ENCODE data around the gene TRPM5. TPM values are rescaled to one million over a fixed set of nuclear protein-coding genes. Genes with fewer than 3 reads are reported as not detected.
"Not testable (repeated sequence)": the region's sequence is repeated elsewhere in the genome, so short reads cannot be mapped to it uniquely, and the experiment has no call there.

TRPM5 gene, protein sequence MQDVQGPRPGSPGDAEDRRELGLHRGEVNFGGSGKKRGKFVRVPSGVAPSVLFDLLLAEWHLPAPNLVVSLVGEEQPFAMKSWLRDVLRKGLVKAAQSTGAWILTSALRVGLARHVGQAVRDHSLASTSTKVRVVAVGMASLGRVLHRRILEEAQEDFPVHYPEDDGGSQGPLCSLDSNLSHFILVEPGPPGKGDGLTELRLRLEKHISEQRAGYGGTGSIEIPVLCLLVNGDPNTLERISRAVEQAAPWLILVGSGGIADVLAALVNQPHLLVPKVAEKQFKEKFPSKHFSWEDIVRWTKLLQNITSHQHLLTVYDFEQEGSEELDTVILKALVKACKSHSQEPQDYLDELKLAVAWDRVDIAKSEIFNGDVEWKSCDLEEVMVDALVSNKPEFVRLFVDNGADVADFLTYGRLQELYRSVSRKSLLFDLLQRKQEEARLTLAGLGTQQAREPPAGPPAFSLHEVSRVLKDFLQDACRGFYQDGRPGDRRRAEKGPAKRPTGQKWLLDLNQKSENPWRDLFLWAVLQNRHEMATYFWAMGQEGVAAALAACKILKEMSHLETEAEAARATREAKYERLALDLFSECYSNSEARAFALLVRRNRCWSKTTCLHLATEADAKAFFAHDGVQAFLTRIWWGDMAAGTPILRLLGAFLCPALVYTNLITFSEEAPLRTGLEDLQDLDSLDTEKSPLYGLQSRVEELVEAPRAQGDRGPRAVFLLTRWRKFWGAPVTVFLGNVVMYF (N-terminal part only)
- not detected for polyA plus RNA-seq

DNA sequence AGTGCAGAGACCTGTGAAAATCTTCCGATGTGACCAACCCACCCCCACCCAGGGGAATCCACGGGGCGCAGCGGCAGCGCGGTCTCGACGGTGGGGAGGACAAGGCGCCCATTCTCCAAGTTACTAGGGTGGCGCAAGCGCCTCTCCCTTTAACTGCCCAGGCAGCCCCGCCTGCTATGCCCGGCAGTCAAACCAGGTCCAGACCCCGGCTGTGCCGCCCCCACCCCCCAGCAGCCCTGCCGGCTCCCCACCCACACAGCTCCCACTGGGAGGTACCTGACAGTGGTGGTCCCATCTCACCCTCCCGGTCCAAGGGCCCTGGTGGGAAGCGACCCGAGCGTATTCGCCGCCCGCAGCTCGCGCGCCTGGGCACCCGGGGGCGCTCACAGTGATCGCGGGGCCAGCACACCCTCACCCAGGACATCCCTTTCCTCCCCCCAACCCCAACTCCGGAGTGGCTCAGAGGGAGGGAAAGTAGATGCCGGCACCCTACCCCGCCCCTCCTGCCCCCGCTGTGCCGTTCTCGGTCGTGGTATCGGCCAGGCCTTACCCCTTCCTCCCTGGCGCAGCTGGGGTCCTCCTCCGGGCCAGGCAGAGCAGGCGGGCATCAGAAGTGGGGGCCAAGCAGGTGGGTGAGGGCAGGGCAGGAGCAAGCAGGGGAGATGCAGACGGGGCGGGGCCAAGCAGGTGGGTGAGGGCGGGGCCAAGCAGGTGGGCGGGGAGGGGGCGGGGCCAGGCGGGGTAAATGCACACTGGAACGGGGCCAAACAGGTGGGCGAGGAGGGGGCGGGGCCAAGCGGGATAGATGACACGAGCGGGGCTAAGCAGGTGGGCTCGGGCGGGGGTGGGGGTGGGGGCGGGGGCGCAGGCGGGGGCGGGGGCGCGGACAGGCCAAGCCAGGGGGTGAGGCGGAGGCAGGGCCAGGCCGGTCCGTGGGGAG lies at the start of gene TRPM5:
TSS of gene TRPM5 (minus strand) at position 634 of the 940 bp plus-strand sequence. CDS start 21,478 bp downstream, outside the sequence.
- H3K27ac Mint-ChIP-seq, result peak within 1 kb of the TSS; percentile 13 to 90 (median 50)
- no peaks in the 10 kb centered on the region for H3K36me3 Mint-ChIP-seq
- no peaks in the 10 kb centered on the region for H3K27me3 Mint-ChIP-seq
- H3K4me3 Mint-ChIP-seq, result peak within 1 kb of the TSS; percentile 89 to 98 (median 96)
- H3K4me1 Mint-ChIP-seq, result peaks cover 11 to 13% (median 11%) of the 10 kb centered on the region in 3 donors
- peaks cover 0 to 5% (median 0%) of the 10 kb centered on the region in 3 donors for H3K9me3 Mint-ChIP-seq

DNA sequence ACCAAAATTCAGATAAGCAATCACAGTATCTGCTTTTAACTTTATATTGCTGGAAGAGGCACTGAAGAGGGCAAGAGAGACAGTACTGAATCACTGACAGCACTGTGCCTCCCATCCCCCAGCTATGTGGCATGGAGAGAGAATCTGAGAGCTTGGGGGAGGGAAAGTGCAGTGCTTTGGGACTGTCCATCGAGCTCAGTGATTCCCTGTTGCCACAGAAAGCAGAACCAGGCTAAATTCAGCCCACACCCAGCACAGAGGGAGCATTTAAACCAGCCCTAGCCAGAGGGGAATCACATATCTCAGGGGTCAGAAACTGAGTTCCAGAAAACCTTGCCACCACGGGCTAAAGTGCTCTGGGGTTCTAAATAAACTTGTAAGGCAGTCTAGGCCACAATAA lies 44.8 kb upstream of the TRPM5 start:
- no peaks in the 10 kb centered on the region for H3K27me3 Mint-ChIP-seq
- H3K36me3 Mint-ChIP-seq, result peaks cover 15% of the 10 kb centered on the region
- H3K27ac Mint-ChIP-seq, result no peak overlapping the region
- H3K9me3 Mint-ChIP-seq, result peaks cover 19 to 43% (median 31%) of the 10 kb centered on the region in 3 donors
- peaks cover 1 to 18% (median 3%) of the 10 kb centered on the region in 3 donors for H3K4me1 Mint-ChIP-seq
- H3K4me3 Mint-ChIP-seq, result no peak overlapping the region

DNA sequence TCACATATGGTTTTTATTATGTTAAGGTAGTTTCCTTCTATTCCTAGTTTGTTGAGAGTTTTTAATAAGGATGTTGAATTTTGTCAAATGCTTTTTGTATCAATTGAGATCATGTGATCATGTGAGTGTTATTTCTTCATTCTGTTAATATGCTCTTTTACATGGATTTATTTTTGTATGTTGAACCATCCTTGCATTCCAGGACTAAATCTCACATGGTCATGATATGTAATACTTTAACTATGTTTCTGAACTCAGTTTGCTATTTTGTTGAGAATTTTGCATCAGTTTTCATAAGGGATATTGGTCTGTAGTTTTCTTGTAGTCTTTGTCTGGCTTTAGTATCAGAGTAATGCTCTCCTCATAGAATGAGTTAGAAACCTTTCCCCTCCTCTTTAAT lies 43.7 kb upstream of the TRPM5 start:
- Mint-ChIP-seq H3K36me3 (peaks cover 15% of the 10 kb centered on the region), H3K4me3 (no peak overlapping the region), H3K27ac (no peak overlapping the region), H3K9me3 (peaks cover 11 to 43% (median 31%) of the 10 kb centered on the region in 3 donors), H3K4me1 (peaks cover 0 to 14% (median 4%) of the 10 kb centered on the region in 3 donors), H3K27me3 (no peaks in the 10 kb centered on the region)

DNA sequence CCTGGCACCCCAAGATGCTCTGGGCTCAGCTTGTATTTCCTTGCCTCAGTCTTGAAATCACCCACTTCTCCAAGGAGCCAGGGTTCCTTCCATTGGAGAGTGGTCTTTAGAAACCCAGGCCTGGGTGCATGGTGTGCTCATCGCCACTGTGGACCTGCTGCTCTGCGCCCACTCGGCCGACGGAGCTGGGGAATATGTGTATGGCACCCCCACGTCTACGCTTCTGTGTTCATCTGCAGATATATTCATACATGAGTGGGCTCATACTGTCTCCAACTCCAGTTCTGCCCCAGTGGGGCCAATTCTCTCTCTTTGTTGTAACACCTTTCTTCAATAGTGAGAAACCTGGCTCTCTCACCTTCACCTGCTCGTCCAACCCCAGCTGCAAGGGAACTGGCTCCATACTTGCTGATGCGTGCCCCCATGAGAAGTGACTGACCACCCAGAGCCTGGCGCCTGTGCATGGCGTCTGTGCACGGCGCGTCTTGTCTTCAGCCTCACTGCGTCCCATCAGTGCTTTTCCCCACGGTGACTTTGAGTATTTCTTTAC lies 40.3 kb upstream of the TRPM5 start:
- Mint-ChIP-seq H3K4me1 (peaks cover 16 to 23% (median 20%) of the 10 kb centered on the region in 3 donors), H3K27me3 (no peaks in the 10 kb centered on the region), H3K27ac (peak overlapping the region in 1 of 3 donors; percentile 31), H3K9me3 (peaks cover 12 to 36% (median 29%) of the 10 kb centered on the region in 3 donors), H3K36me3 (peaks cover 15% of the 10 kb centered on the region), H3K4me3 (peak overlapping the region in 1 of 4 donors; percentile 12)

DNA sequence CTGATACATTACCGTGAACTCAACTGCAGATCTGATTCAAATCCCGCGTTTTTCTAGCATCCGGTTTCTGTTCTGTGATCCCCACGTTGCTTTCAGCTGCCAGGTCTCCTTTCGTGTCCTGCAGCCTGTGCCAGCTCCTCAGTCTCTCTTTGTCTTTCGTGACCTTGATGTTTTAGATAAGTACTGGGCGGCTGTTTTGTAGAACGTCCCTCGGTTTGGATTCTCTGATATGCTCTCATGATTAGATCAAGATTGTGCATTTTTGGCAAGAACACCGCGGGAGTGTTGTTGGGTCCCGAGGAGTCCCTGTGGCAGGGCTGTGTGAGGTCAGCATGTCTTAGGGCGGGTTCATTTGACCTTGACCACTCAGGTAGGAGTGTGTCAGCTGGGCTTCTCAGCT lies 39.1 kb upstream of the TRPM5 start:
- H3K4me1 Mint-ChIP-seq, result peaks cover 16 to 20% (median 19%) of the 10 kb centered on the region in 3 donors
- H3K36me3 Mint-ChIP-seq, result peaks cover 13% of the 10 kb centered on the region
- H3K4me3 Mint-ChIP-seq, result no peak overlapping the region
- no peaks in the 10 kb centered on the region for H3K27me3 Mint-ChIP-seq
- H3K9me3 Mint-ChIP-seq, result peaks cover 15 to 32% (median 26%) of the 10 kb centered on the region in 3 donors
- no peak overlapping the region for H3K27ac Mint-ChIP-seq

DNA sequence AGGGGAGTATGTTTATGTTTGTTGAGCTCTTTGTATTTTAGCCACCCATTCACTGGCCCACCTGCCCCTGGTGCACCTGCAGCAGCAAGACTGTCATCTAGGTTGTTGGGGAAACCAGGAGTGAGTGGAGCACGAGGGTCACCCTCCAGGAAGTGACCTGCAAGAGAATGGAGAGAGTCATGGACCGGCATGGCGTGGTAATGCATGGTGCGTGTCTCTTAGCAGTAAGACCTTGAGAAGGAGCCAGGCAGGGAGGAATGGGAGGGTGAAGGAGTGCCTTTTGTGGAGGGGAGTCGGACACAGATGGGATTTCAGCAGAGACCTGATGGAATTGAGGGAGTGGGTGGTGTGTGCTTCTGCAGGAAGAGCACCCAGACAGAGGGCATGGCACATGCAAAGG lies 38.4 kb upstream of the TRPM5 start:
- peak overlapping the region in 1 of 4 donors; percentile 0 for H3K4me3 Mint-ChIP-seq
- peaks cover 11 to 32% (median 26%) of the 10 kb centered on the region in 3 donors for H3K9me3 Mint-ChIP-seq
- no peak overlapping the region for H3K27ac Mint-ChIP-seq
- H3K36me3 Mint-ChIP-seq, result peaks cover 19% of the 10 kb centered on the region
- no peaks in the 10 kb centered on the region for H3K27me3 Mint-ChIP-seq
- H3K4me1 Mint-ChIP-seq, result peaks cover 16 to 20% (median 19%) of the 10 kb centered on the region in 3 donors

DNA sequence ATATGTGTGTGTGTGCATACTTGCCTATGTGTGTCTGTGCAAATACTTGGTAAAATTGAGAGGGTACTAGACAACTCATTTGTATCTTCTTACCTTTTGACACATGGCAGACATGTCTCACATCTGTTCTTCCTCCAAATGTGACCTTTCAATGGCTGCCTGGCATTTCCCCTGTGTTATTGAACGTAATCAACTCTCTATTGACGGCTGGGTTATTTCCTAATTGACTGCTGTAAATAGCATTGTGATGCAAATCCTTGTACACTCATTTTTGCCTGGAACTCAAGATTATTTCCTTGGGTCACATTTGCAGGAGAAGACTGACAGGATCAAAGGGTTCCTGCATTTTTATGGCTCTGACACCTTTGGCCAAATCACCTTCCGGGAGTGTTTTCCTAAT lies 37.9 kb upstream of the TRPM5 start:
- Mint-ChIP-seq H3K4me3 (peak overlapping the region in 1 of 4 donors; percentile 6), H3K4me1 (peaks cover 16 to 20% (median 19%) of the 10 kb centered on the region in 3 donors), H3K27me3 (no peaks in the 10 kb centered on the region), H3K9me3 (peaks cover 11 to 30% (median 26%) of the 10 kb centered on the region in 3 donors), H3K36me3 (peaks cover 20% of the 10 kb centered on the region), H3K27ac (no peak overlapping the region)

DNA sequence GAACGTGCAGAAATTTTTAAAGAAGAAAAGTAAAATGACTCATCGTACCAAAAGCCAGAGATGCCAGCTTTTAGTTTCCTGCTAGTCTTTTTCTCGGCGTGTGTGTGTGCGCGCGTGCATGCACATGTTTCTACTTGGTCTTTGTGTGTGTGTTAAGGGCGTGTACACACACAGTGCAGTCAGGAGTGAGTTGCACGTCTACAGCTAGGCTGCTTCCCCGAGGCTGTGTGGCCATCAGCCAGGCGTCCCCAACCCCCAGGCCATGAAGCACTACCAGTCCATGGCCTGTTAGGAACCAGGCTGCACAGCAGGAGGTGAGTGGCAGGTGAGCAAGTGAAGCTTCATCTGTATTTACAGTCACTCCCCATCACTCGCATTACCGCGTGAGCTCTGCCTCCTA lies 36.9 kb upstream of the TRPM5 start:
- Mint-ChIP-seq H3K27ac (peak overlapping the region in 1 of 3 donors; percentile 0), H3K9me3 (peaks cover 11 to 22% (median 18%) of the 10 kb centered on the region in 3 donors), H3K4me3 (peak overlapping the region in 3 of 4 donors; percentile 51 to 76 (median 56)), H3K27me3 (no peaks in the 10 kb centered on the region), H3K36me3 (peaks cover 24% of the 10 kb centered on the region), H3K4me1 (peaks cover 16 to 20% (median 17%) of the 10 kb centered on the region in 3 donors)

DNA sequence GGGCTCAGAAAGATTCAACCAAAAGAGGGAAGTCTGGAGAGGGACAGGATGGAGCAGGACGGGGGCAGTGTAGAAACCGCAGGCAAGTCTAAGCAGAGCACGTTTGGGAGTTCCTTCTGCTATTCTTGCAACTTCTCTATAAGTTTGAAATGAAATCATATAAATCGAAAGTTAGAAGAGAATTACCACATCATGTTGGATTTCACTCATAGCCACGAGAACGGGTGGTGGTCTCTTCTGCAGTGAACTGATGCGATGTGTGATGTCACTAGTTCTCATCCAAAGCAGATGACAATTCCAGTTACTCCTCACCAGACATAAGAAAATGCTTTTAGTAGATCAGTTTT lies 36.5 kb upstream of the TRPM5 start:
- Mint-ChIP-seq H3K9me3 (peaks cover 11 to 18% (median 17%) of the 10 kb centered on the region in 3 donors), H3K27me3 (no peaks in the 10 kb centered on the region), H3K27ac (peak overlapping the region in 1 of 3 donors; percentile 0), H3K4me1 (peaks cover 13 to 20% (median 16%) of the 10 kb centered on the region in 3 donors), H3K36me3 (peaks cover 24% of the 10 kb centered on the region), H3K4me3 (peak overlapping the region in 3 of 4 donors; percentile 51 to 76 (median 56))

DNA sequence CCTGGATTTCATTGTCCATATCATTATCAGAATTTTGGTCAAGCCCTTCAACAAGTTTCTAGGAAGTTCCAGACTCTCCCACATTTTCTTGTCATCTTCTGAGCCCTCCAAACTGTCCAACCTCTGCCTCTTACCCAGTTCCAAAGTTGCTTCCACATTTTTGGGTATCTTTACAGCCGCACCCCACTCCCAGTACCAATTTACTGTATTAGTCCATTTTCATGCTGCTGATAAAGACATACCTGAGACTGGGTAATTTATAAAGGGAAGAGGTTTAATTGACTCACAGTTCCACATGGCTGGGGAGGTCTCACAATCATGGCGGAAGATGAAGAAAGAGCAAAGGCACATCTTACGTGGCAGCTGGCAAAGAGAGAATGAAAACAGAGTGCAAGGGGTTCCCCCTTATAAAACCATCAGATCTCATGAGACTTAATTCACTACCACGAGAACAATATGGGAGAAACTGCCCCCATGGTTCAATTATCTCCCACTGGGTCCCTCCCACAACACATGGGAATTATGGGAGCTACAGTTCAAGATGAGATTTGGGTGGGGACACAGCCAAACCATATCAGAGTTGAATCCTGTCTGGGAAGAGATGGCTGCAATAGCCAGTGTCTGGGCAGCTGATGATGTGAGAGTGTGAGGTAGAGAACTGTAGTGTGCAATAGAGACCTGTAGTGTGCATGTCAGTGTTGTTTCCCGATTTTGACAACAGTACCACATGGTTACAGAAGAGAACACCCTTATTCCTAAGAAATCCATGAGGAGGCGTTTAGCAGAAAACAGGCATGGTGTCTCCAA lies 36.0 kb upstream of the TRPM5 start:
- H3K4me3 Mint-ChIP-seq, result peak overlapping the region in 3 of 4 donors; percentile 51 to 76 (median 56)
- not testable (repeated sequence) for H3K27me3 Mint-ChIP-seq
- H3K36me3 Mint-ChIP-seq, result peaks cover 24% of the 10 kb centered on the region
- H3K4me1 Mint-ChIP-seq, result peaks cover 9 to 23% (median 19%) of the 10 kb centered on the region in 3 donors
- H3K9me3 Mint-ChIP-seq, result peaks cover 10 to 17% (median 15%) of the 10 kb centered on the region in 3 donors
- H3K27ac Mint-ChIP-seq, result peak overlapping the region in 1 of 3 donors; percentile 0

DNA sequence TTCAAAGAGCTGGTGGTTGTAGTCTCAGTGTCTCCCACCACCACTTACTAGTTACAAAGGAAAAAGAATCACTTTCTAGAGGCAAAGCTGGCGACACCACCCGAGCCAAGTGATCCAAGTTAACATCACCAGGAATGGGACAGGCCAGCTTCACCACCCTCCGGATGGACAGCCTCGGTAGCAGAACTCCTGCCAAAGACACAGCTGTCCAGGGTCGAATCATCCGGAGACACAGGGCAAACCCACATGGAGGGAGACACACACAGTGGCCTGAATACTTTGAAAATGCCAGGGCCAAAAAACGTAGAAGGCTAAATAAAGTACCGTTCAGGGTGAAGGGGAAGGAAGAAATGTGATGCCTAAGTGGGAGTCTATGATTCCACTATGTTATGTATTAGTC lies 33.6 kb upstream of the TRPM5 start:
- Mint-ChIP-seq H3K4me3 (no peak overlapping the region), H3K27me3 (no peaks in the 10 kb centered on the region), H3K27ac (peak overlapping the region in 1 of 3 donors; percentile 59), H3K9me3 (peaks cover 10 to 17% (median 15%) of the 10 kb centered on the region in 3 donors), H3K36me3 (peaks cover 18% of the 10 kb centered on the region), H3K4me1 (peaks cover 9 to 23% (median 18%) of the 10 kb centered on the region in 3 donors)

DNA sequence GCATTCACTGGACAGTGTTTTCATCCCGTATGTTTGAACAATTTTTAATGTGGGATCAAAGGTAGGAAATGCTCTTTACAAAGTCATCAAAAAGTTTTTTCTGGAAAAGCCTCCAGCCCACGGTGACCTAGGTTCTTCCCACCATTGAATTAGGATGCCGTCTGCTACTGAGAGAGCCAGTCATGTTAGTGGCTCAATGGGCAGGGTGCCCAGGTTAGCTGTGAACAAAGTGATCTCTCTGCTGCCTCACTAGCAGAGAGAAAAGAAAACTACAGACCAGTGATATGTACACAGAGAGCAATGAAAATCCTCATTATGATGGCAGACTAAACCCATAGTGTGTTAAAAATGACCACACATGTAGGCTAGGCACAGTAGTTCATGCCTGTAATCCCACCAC lies 32.9 kb upstream of the TRPM5 start:
- Mint-ChIP-seq H3K27ac (no peak overlapping the region), H3K4me3 (no peak overlapping the region), H3K9me3 (peaks cover 10 to 18% (median 15%) of the 10 kb centered on the region in 3 donors), H3K27me3 (no peaks in the 10 kb centered on the region), H3K36me3 (peaks cover 16% of the 10 kb centered on the region), H3K4me1 (peaks cover 9 to 20% (median 17%) of the 10 kb centered on the region in 3 donors)
